HUDEP-2 (cell line): ENCODE data around the gene SHISA8.

Source experiments
- DNase-seq, 76 experiments: peaks; one replicate each; lab custom pipeline; 2025; ENCODE audit not compliant: unreplicated experiment in 76 of 76; lab: John Stamatoyannopoulos, UW

The SHISA8 gene

DNA sequence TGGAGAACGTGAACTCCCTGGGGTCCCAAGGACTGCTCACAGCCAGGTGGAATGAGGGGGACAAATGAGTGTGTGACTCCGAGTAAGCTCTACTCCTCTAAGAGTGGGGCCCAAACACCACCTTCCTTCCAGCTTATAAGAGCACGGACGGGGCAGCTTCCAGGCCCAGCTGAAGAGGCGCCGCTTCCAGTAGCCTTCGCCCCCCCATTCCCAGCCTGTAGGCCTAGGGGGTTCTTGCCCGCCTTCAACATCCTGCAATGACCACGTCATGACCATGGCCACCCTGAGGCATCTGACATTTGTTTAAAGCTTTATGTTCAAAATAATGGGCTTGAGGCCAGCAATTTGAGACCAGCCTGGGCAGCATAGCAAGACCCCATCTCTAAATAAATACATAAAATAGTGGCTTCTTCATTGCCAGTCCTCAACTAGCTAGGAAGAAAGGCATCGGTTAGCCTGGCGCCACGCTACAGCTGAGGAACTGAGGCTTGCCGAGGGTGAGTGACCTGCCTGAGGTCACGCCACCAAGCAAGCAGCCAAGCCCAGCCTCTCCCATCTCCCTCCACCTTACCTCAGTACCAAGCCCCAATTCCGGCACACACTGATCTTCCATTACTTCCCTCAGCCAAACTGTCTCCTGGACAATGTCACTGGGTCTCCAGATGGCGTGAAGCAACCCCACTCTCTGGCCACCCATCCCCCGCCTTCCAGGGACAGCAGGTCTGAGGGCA is 19.6 kb upstream of the SHISA8 start:
- DNase-seq, result no peak

DNA sequence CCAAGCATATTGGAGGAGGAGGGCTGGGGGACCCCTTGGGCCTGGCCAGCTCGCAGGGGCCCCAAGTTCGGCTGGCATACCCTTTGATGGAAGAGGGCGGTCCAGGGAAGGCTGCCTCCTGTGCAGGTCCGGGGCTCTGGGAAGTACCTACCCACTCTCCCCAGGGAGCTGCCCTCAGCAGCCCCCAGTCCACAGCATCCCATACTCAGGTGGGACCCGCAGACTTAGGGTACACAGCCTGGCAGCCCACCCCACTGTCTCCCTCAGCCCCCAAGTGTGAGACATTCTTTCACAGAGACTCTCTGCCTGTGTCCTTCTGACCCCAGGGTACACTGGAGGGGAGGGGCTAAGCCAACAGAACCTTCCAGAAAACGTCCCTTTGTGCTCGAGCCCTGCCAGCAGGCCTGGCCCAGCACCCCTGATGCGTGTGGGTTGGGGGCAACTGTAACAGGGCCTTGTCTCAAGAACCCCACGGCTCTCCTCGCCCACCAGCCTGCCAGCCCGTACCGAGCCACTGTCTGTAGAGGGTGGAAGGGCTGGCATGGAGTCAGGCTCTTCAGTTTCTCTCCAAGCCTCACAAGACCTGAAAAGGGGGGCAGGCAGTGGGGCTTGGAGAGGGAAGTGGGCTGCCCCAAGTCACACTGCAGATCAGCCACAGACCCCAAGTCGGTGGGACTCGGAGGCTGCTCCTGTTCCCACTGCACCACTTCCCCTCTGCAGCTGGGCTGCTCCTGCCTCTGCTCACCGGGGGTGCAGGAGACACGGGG is 18.7 kb upstream of the SHISA8 start:
- DNase-seq, result no peak

DNA sequence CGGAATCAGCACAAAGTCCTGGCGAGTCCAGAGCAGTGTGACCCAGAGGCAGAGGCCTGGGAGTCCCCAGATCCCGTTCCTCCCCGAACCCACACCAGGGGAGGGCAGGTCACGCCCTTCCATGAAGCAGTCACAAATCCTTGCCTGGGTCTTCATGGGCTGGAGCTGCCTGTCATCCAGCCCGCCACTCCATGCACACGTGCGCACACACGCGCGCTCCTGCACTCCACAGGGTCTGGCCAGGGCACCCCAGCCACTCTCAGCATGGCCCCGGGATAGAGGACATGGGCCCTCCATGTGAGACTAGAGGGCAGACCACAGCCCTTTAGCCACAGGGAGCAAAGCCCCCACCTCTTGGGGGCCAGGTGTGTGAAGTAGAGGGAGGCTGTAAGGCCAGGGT is 17.5 kb upstream of the SHISA8 start:
- no peak for DNase-seq

DNA sequence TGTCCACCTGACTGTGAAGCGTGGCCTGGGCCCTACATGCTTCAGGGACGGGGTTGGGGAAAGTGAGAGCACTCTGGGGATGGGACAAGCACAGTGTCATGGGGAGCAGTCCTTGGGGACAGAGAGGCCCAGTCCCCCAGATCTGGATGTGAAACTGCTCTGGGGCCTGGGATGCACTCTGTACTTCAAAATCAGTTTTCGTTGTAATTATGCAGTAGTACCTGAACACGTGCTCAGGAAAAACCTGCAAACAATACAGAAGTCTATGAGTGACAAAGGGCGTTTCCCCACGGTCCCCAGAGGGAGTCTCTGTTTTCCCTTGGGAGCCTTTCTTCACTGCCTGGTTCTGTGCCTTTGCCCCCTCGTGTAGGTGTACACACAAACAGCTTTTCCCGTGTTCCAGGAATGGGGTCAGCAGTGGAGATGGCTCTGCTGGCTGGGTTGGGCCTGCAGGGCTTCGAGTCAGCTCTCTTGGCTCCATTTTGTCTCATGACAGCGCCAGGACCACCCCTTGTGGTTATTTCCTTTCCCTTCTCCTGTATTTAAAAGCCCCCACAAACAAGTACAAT is 16.9 kb upstream of the SHISA8 start:
- DNase-seq, result no peak

GRCh38 chr22:41929418-41929810 is 14.5 kb upstream of the SHISA8 start:
- DNase-seq, result no peak

DNA sequence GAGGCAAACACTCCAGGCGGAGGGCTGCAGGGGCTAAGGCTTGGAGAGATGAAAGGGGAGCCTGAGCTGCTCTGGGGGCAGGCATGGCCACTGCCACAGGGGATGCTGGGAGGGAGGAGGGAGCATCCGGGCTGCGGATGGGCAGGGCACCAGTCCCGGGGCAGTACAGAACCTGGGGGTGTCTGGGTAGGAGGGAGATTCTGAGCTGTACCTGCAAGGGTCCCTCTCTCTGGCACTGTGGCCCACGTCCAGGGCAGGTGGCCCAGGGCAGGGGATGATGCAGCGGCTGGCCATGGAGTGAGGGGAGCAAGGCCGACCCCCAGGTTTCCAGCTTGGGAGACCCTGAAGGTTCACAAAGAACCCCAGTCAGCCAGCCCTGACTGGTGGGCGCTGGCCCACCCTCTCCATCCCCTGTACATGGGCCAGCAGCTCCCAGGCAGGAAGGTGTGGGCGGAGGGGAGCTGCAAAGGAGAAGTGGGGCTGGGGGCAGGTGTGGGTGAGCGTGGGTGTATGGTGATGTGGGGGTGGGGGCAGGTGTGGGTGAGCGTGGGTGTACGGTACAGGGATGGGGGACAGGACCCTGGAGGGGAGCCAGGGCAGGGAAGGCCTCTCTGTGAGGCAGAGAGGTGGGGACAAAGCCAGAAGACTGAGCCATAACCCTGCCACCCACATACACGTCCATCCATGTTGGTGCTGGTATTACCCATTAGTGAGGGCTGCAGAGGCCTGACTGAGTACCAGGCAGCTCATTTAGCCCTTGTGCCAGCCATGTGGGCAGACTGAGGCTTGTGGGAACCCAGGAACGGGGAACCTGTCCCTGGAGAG is 13.9 kb upstream of the SHISA8 start:
- DNase-seq, result no peak

DNA sequence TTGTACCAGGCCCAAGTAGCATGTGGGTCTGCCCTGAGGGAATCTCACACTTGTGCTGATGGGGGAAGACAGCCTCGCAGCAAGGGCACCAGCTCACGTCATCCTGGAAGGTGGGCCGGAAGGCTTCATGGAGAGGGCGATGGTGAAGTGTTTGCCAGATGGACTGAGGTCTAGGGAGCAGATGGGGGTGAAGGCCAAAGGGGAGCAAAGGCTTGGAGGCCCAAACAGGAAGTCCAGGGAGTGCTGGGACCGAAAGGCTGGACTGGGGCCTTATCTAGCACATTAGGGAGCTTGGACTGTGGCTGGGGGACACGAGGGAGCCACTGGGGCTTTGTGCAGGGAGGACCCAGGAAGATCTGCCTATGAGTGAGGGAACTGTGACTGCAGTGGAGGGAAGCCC is 12.9 kb upstream of the SHISA8 start:
- DNase-seq, result no peak

- peak in 56 of 76 experiments; percentile 9 to 77 (median 52) for DNase-seq
Measured at GRCh38 chr22:41925783-41926460, 11.0 kb upstream of the SHISA8 start.

DNA sequence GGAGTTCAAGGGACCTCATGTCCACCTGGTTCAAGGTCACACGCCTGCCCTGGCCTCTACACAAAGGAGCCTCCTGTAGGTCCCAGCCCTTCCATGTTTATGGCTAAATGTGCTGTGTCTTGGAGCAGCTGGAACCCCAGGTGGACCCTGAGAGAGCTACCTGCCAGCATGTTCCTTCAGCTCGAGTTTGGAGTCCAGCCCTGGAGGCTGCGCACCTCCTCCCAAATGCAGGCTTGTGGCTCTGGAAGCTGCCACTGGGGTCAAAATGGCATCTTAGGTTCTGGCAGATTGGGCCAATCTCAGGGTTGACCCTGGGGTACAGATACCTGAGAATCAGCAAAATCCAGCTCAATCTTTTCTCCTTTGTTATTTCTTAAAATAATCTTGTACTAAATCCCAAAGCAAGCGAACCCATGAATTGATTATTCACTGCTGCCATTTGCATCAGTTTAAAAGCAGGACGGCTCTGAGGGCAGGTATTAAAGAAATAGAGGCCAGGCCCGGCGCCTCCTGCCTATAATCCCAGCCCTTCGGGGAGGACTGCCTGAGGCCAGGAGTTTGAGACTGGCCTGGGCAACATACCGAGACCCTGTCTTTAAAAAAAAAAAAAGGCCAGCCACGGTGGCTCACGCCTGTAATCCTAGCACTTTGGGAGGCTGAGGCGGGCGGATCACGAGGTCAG is 8.9 kb upstream of the SHISA8 start:
- DNase-seq, result no peak

DNA sequence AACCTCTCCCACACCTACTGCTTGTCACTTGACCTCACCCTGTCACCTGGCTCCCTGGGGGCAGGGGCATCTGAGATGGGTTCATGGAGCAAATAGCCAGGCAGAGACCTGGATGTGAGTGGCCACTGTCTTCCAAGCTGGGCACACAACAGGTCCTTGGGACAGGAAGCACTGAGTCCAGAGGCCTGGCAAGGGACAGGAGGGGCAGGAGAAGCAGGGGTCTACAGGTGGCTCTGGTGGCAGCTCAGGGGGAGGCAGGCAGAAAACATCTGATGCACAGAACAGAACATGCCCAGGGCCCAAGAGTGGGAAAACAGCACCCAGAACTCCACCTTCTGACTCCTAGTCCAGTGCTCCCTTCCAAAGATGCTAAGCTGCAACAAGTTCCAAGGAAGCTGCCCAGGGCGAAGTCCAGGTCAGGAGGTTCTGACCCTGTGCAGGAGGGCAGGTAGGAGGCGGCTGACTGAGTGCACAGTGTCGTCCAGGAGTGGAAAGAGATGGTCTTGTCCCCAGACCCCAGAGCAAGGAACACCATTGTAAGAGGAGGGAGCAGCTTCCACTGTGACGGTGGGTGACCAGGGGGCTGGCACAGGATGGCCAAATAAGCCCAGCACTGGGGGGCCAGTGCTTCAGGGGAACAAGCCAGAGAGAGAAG is 8.2 kb upstream of the SHISA8 start:
- DNase-seq, result no peak

GRCh38 chr22:41922328-41922727 is 7.5 kb upstream of the SHISA8 start:
- no peak for DNase-seq

- DNase-seq, result no peak
Measured at GRCh38 chr22:41920271-41920976, 5.5 kb upstream of the SHISA8 start.

DNA sequence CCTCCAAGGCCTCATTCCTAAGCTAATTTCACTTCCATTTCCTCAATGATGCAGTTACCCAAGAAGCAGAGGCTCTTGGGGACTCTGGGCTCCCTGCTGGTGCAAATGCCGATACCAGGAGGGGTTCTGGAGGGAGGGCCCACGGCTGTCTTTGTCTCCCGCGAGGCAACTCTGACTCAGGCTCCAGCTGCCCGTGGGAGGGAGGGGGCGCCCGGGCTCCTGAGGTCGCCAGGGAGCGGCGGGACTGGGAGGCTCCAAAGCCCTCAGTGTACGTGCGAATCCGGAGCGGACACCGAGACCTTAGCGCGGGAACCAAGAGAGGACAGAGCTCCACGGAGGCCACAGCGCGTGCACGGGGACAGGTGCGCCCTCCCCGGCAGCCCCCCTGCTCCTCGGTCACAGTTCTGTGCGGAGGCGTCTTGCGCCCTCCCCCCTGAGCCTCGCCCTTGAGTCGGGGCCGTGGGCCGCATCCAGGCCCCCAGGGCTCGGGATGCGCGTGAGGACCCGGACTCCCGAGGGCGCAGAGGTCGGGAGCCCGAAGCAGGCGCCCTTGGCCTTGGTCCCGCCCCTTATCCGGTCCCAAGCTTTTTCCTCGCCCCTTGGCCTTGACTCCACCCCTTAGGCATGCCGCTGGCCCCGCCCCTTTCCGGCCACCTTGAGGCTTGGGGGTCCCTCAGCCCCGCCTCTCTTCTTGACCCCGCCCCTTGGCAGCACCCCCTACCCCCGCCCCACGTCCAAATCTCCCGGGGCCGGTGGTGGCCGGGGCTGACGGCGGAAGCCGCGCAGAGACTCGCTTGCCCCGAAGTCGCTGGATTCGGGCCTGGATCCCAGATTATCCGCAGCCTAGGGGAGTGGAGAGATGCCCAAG is 4.7 kb upstream of the SHISA8 start:
- DNase-seq, result peak in 28 of 76 experiments; percentile 7 to 54 (median 34)

- DNase-seq, result peak in 12 of 76 experiments; percentile 17 to 42 (median 24)
Measured at GRCh38 chr22:41917903-41918791, 3.3 kb upstream of the SHISA8 start.

GRCh38 chr22:41917375-41917902 is 2.6 kb upstream of the SHISA8 start:
- no peak for DNase-seq

- no peak for DNase-seq
Measured at GRCh38 chr22:41916745-41917358, 2.0 kb upstream of the SHISA8 start.
